Neural cell (in vitro differentiated cells): ENCODE measurements around the gene MTCL1. TPM values are rescaled to one million over a fixed set of nuclear protein-coding genes. Genes with fewer than 3 reads are reported as not detected.

ENCODE experiments used
- H2AFZ ChIP-seq: fragments of 200-600, 300-800 bp; sonication (generic), shearing (Covaris generic); 2 replicates; pipeline ENCODE4 v1.6.0; 2014; ENCODE audit warnings: low read depth, mild to moderate bottlenecking, antibody characterized with exemption, low read length, moderate library complexity
- H3F3A ChIP-seq: fragments of 200-600 bp; shearing (Covaris generic); 2 replicates; pipeline ENCODE4 v1.6.1; 2016; ENCODE audit warnings: mild to moderate bottlenecking, moderate library complexity, mixed read lengths, antibody characterized with exemption, low read length; ENCODE audit not compliant: insufficient read depth, poor library complexity, severe bottlenecking
- H3K27ac ChIP-seq: fragments of 200-600, 300-800 bp; sonication (generic), shearing (Covaris generic); 2 replicates; pipeline ENCODE4 v1.5.1; 2014; ENCODE audit warnings: mild to moderate bottlenecking, low read length, moderate library complexity
- H3K27me3 ChIP-seq: fragments of 300-800, 200-600 bp; sonication (generic), shearing (Covaris generic); 2 replicates; pipeline ENCODE4 v1.6.0; 2014; ENCODE audit warnings: mild to moderate bottlenecking, low read depth, low read length, moderate library complexity; ENCODE audit not compliant: insufficient read depth
- H3K36me3 ChIP-seq: fragments of 300-800, 200-600 bp; sonication (generic), shearing (Covaris generic); 2 replicates; pipeline ENCODE4 v1.5.1; 2014; ENCODE audit warnings: mild to moderate bottlenecking, antibody characterized with exemption, low read length, moderate library complexity; ENCODE audit not compliant: insufficient read depth
- H3K4me2 ChIP-seq: fragments of 300-800, 200-600 bp; sonication (generic), shearing (Covaris generic); 2 replicates; pipeline ENCODE4 v1.6.0; 2014; ENCODE audit warnings: mild to moderate bottlenecking, low read length
- H3K4me3 ChIP-seq: fragments of 300-800, 200-600 bp; sonication (generic), shearing (Covaris generic); 2 replicates; pipeline ENCODE4 v1.5.1; 2014; ENCODE audit warnings: mild to moderate bottlenecking, low read length, moderate library complexity
- H3K79me2 ChIP-seq: fragments of 200-600 bp; shearing (Covaris generic); replicated peaks from 2 replicates; pipeline ENCODE4 v1.6.0; 2014; ENCODE audit warnings: mild to moderate bottlenecking, low read length, moderate library complexity; ENCODE audit not compliant: insufficient read depth
- H3K9ac ChIP-seq: fragments of 300-800, 200-600 bp; sonication (generic), shearing (Covaris generic); 2 replicates; pipeline ENCODE4 v1.6.1; 2016; ENCODE audit warnings: mild to moderate bottlenecking, low read length, mixed read lengths
- H3K9me2 ChIP-seq: fragments of 200-600 bp; shearing (Covaris generic); 2 replicates; pipeline ENCODE4 v1.6.1; 2016; ENCODE audit warnings: mild to moderate bottlenecking, low read length, mixed read lengths; ENCODE audit not compliant: insufficient read depth
- H3K9me3 ChIP-seq: fragments of 200-600, 300-800 bp; sonication (generic), shearing (Covaris generic); 2 replicates; pipeline ENCODE4 v1.6.1; 2016; ENCODE audit warnings: mild to moderate bottlenecking, mixed run types, low read length, moderate library complexity, mixed read lengths
- H4K20me1 ChIP-seq: fragments of 200-600 bp; shearing (Covaris generic); 2 replicates; pipeline ENCODE4 v1.6.1; 2016; ENCODE audit warnings: mild to moderate bottlenecking, mixed run types; ENCODE audit not compliant: insufficient read depth
- CTCF ChIP-seq: fragments of 450-650 bp; IDR thresholded peaks from 2 replicates; pipeline ENCODE4 v1.5.1; 2014; ENCODE audit warnings: antibody characterized with exemption, mild to moderate bottlenecking, moderate library complexity; ENCODE audit not compliant: poor library complexity, severe bottlenecking
- EP300 ChIP-seq: fragments of 450-650 bp; conservative IDR thresholded peaks from 2 replicates; pipeline ENCODE4 v1.6.1; 2014; ENCODE audit warnings: antibody characterized with exemption, mild to moderate bottlenecking, moderate library complexity; ENCODE audit not compliant: poor library complexity, severe bottlenecking
- EZH2 ChIP-seq: fragments of 200-600, 300-800 bp; shearing (Covaris generic), sonication (generic); IDR thresholded peaks from 2 replicates; pipeline ENCODE4 v1.6.1; 2014; ENCODE audit warnings: antibody characterized with exemption, low read length, borderline replicate concordance, mild to moderate bottlenecking; ENCODE audit not compliant: insufficient read depth, poor library complexity, severe bottlenecking
- MXI1 ChIP-seq: fragments of 450-650 bp; conservative IDR thresholded peaks from 2 replicates; pipeline ENCODE4 v1.6.1; 2014; ENCODE audit warnings: antibody characterized with exemption, mild to moderate bottlenecking; ENCODE audit not compliant: poor library complexity, severe bottlenecking
- POLR2AphosphoS5 ChIP-seq: IDR thresholded peaks from 2 replicates; pipeline ENCODE4 v1.6.1; 2012
- RAD21 ChIP-seq: fragments of 450-650 bp; conservative IDR thresholded peaks from 2 replicates; pipeline ENCODE4 v1.6.1; 2014; ENCODE audit warnings: antibody characterized with exemption, mild to moderate bottlenecking, moderate library complexity
- SMC3 ChIP-seq: fragments of 450-650 bp; conservative IDR thresholded peaks from 2 replicates; pipeline ENCODE4 v1.6.1; 2014; ENCODE audit warnings: antibody characterized with exemption, mild to moderate bottlenecking, moderate library complexity; ENCODE audit not compliant: poor library complexity
- TAF1 ChIP-seq: IDR thresholded peaks from 2 replicates; pipeline ENCODE4 v1.6.1; 2012; ENCODE audit warnings: low read depth
- polyA plus RNA-seq: library from polyadenylated mRNA; depleted of rRNA; stranded (reverse); fragments of >200 nt; gene quantifications from 2 replicates; pipeline ENCODE4 v1.2.3, GENCODE V29; 2014
- TF ChIP-seq, protein P1 (sequence below): IDR thresholded peaks from 2 replicates; pipeline ENCODE4 v1.6.1; 2012; ENCODE audit warnings: borderline replicate concordance

MTCL1 gene
- polyA plus RNA-seq, 1 donor from 2014 or later, result 20.8 TPM

GRCh38 chr18:8871489-8871888 lies 166.1 kb downstream of the MTCL1 start:
- Histone ChIP-seq H3K27me3 (no peaks in the 10 kb centered on the region), H3K79me2 (no peaks in the 10 kb centered on the region), H3F3A (no peaks in the 10 kb centered on the region), H3K4me3 (no peak overlapping the region), H3K9ac (no peak overlapping the region), H3K9me3 (no peaks in the 10 kb centered on the region), H3K27ac (no peak overlapping the region), H2AFZ (no peak overlapping the region), H4K20me1 (no peaks in the 10 kb centered on the region), H3K4me2 (no peak overlapping the region), H3K9me2 (no peaks in the 10 kb centered on the region), H3K36me3 (no peaks in the 10 kb centered on the region)
- TF ChIP-seq MXI1 (no peak), SMC3 (no peak), CTCF (no peak), TAF1 (no peak), POLR2AphosphoS5 (no peak), EZH2 (no peak), RAD21 (no peak), EP300 (no peak)
- TF ChIP-seq, protein P1, sequence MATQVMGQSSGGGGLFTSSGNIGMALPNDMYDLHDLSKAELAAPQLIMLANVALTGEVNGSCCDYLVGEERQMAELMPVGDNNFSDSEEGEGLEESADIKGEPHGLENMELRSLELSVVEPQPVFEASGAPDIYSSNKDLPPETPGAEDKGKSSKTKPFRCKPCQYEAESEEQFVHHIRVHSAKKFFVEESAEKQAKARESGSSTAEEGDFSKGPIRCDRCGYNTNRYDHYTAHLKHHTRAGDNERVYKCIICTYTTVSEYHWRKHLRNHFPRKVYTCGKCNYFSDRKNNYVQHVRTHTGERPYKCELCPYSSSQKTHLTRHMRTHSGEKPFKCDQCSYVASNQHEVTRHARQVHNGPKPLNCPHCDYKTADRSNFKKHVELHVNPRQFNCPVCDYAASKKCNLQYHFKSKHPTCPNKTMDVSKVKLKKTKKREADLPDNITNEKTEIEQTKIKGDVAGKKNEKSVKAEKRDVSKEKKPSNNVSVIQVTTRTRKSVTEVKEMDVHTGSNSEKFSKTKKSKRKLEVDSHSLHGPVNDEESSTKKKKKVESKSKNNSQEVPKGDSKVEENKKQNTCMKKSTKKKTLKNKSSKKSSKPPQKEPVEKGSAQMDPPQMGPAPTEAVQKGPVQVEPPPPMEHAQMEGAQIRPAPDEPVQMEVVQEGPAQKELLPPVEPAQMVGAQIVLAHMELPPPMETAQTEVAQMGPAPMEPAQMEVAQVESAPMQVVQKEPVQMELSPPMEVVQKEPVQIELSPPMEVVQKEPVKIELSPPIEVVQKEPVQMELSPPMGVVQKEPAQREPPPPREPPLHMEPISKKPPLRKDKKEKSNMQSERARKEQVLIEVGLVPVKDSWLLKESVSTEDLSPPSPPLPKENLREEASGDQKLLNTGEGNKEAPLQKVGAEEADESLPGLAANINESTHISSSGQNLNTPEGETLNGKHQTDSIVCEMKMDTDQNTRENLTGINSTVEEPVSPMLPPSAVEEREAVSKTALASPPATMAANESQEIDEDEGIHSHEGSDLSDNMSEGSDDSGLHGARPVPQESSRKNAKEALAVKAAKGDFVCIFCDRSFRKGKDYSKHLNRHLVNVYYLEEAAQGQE, result no peak

GRCh38 chr18:8874872-8875271 lies 169.5 kb downstream of the MTCL1 start:
- Histone ChIP-seq H3K4me2 (no peak overlapping the region), H3K36me3 (no peaks in the 10 kb centered on the region), H2AFZ (no peak overlapping the region), H3K27ac (no peak overlapping the region), H3K9me2 (no peaks in the 10 kb centered on the region), H4K20me1 (no peaks in the 10 kb centered on the region), H3K9ac (no peak overlapping the region), H3F3A (no peaks in the 10 kb centered on the region), H3K9me3 (no peaks in the 10 kb centered on the region), H3K4me3 (no peak overlapping the region), H3K79me2 (no peaks in the 10 kb centered on the region), H3K27me3 (no peaks in the 10 kb centered on the region)
- no peak for TF ChIP-seq EP300
- TF ChIP-seq EZH2, result no peak
- TF ChIP-seq, protein P1, result no peak
- TF ChIP-seq POLR2AphosphoS5, result no peak
- TF ChIP-seq TAF1, result no peak
- TF ChIP-seq SMC3, result no peak
- no peak for TF ChIP-seq RAD21
- TF ChIP-seq CTCF, result no peak
- TF ChIP-seq MXI1, result no peak
